Hepatocyte (in vitro differentiated cells): ENCODE measurements around the gene DCPS.

ENCODE experiments used
- CTCF ChIP-seq: fragments of 200-600 bp; sonication (generic); IDR thresholded peaks from 2 replicates; pipeline ENCODE4 v1.5.1; 2016; ENCODE audit warnings: antibody characterized with exemption, mild to moderate bottlenecking; ENCODE audit not compliant: poor library complexity
- EZH2 ChIP-seq: fragments of 200-600 bp; sonication (generic); IDR thresholded peaks from 2 replicates; pipeline ENCODE4 v1.6.1; 2016; ENCODE audit warnings: antibody characterized with exemption, mild to moderate bottlenecking, borderline replicate concordance

GRCh38 chr11:126375726-126376125 lies 71.9 kb downstream of the DCPS start:
- TF ChIP-seq EZH2 (no peak), CTCF (no peak)
